ENCODE measurements around the gene DPM2.

- TF ChIP-seq CTCF (IDR thresholded peaks at IDR 0.05; ENCODE audit: low read depth, low read length) (no peak), EZH2phosphoT487 (IDR thresholded peaks at IDR 0.05; ENCODE audit: low read depth) (no peak)
These were observed 18.3 kb downstream of the DPM2 start for GRCh38 chr9:127919253-127919815.

All from OCI-LY3 (cell line).